Dermis blood vessel endothelial cell (primary cell): ENCODE results near the gene NABP2. TPM values are rescaled to one million over a fixed set of nuclear protein-coding genes. Genes with fewer than 3 reads are reported as not detected.
"Not testable (repeated sequence)": the region's sequence is repeated elsewhere in the genome, so short reads cannot be mapped to it uniquely, and the experiment has no call there.

ENCODE experiments used
- DNase-seq: peaks from one replicate; pipeline ENCODE4 v3.0.0; 2010
- total RNA-seq: library from RNA; depleted of rRNA; stranded (reverse); fragments of >200 nt; gene quantifications from 2 replicates; pipeline ENCODE4 v1.2.3, GENCODE V29; 2014

Gene NABP2
- total RNA-seq, 1 donor from 2014 or later = 24.8 TPM

- DNase-seq = no peak
These were observed 23.8 kb downstream of the NABP2 start for GRCh38 chr12:56247923-56248322.

GRCh38 chr12:56248711-56249110 is 24.6 kb downstream of the NABP2 start:
- DNase-seq = no peak

GRCh38 chr12:56252649-56253048 is 28.5 kb downstream of the NABP2 start:
- DNase-seq = no peak

GRCh38 chr12:56253091-56253490 is 28.9 kb downstream of the NABP2 start:
- no peak for DNase-seq

- no peak for DNase-seq
These were observed 31.5 kb downstream of the NABP2 start for GRCh38 chr12:56255671-56256070.

GRCh38 chr12:56256326-56256960 is 32.3 kb downstream of the NABP2 start:
- DNase-seq = peak; percentile 36

GRCh38 chr12:56257071-56257470 is 32.9 kb downstream of the NABP2 start:
- DNase-seq = no peak

- DNase-seq = peak; percentile 54
These were observed 33.4 kb downstream of the NABP2 start for GRCh38 chr12:56257491-56258067.

GRCh38 chr12:56258068-56258819 is 34.1 kb downstream of the NABP2 start, which contains the start of gene ANKRD52:
TSS of gene ANKRD52 (minus strand) at chr12:56258384. CDS start at chr12:56258269, 115 bp downstream.
- peak; percentile 81 for DNase-seq

GRCh38 chr12:56258820-56259183 is 34.7 kb downstream of the NABP2 start:
- DNase-seq = no peak

- no peak for DNase-seq
These were observed 36.2 kb downstream of the NABP2 start for GRCh38 chr12:56260380-56260779.

GRCh38 chr12:56260921-56261320 is 36.8 kb downstream of the NABP2 start:
- no peak for DNase-seq

- DNase-seq = no peak
These were observed 37.5 kb downstream of the NABP2 start for GRCh38 chr12:56261503-56262232.

- not testable (repeated sequence) for DNase-seq
These were observed 38.8 kb downstream of the NABP2 start for GRCh38 chr12:56262955-56263354.

- DNase-seq = not testable (repeated sequence)
These were observed 42.0 kb downstream of the NABP2 start for GRCh38 chr12:56266068-56266692.

- DNase-seq = peak; percentile 86
These were observed 42.7 kb downstream of the NABP2 start, which contains the start of gene COQ10A for GRCh38 chr12:56266693-56267442. TSS of gene COQ10A (plus strand) at chr12:56266942. CDS start at chr12:56267119, 177 bp downstream.

- DNase-seq = no peak
These were observed 43.4 kb downstream of the NABP2 start for GRCh38 chr12:56267443-56268071.

GRCh38 chr12:56271031-56271430 is 46.9 kb downstream of the NABP2 start:
- peak; percentile 55 for DNase-seq

- not testable (repeated sequence) for DNase-seq
These were observed 48.3 kb downstream of the NABP2 start for GRCh38 chr12:56272468-56272867.

GRCh38 chr12:56274299-56274698 is 50.2 kb downstream of the NABP2 start:
- DNase-seq = no peak

- DNase-seq = no peak
These were observed 54.8 kb downstream of the NABP2 start for GRCh38 chr12:56278905-56279304.
